GM21576 (cell line): ENCODE data around the gene TAS2R30.
"Not testable (repeated sequence)": the region's sequence is repeated elsewhere in the genome, so short reads cannot be mapped to it uniquely, and the experiment has no call there.

Source experiments
- ATAC-seq: cut with Tn5 transposase; IDR thresholded peaks from one replicate; pipeline ENCODE4 v1.9.1; 2021; ENCODE audit warnings: mild to moderate bottlenecking, moderate library complexity; ENCODE audit not compliant: unreplicated experiment

Gene TAS2R30

GRCh38 chr12:11130999-11131398 lies 3.4 kb downstream of the TAS2R30 start:
- no peak for ATAC-seq

DNA sequence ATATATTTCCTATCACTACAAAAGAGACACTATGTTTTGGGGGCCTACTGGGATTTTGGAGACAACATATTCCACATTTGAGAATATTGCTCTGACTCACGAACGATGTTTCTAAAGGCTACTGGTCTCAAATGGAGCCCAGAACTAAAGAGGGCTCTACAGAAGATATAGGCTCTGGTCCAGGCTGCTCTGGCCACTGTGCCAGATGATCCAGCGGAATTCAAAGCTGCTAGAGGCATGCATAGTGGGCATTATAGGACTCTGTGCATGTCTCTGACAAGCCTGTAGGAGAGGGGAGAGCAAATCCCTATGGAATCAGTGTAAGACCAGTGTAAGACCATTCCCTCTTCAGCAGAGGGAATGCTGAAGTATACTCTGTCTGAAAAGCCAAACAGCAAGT lies 4.1 kb downstream of the TAS2R30 start:
- ATAC-seq, result no peak

DNA sequence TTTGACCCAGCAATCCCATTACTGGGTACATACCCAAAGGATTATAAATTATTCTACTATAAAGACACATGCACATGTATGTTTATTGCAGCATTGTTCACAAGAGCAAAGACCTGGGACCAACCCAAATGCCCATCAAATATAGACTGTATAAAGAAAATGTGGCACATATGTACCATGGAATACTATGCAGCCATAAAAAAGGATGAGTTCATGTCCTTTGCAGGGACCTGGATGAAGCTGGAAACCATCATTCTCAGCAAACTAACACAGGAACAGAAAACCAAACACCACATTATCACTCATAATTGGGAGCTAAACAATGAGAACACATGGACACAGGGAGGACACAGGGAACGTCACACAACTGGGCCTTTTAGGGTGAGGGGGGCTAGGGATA lies 20.3 kb downstream of the TAS2R30 start:
- not testable (repeated sequence) for ATAC-seq

- ATAC-seq, result not testable (repeated sequence)
Observed at GRCh38 chr12:11111213-11111612, 23.2 kb downstream of the TAS2R30 start.

- no peak for ATAC-seq
Observed at GRCh38 chr12:11108862-11109261, 25.6 kb downstream of the TAS2R30 start.

DNA sequence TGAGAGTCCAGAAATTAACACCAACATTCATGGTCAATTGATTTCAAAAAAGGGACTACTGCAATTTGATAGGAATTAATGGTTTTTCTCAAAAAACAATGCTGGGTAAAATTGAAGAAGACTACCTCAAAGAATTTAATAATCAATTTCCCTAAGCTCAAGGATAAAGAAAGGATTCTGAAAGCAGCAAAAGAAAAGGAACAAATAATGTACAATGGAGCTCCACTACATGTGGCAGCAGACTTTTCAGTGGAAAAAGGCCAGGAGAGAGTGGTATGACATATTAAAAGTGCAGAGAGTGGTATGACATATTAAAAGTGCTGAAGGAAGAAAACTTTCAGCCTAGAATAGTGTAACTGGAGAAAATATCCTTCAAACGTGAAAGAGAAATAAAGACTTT lies 26.7 kb downstream of the TAS2R30 start:
- ATAC-seq, result no peak

GRCh38 chr12:11106288-11106687 lies 28.2 kb downstream of the TAS2R30 start:
- ATAC-seq, result no peak

DNA sequence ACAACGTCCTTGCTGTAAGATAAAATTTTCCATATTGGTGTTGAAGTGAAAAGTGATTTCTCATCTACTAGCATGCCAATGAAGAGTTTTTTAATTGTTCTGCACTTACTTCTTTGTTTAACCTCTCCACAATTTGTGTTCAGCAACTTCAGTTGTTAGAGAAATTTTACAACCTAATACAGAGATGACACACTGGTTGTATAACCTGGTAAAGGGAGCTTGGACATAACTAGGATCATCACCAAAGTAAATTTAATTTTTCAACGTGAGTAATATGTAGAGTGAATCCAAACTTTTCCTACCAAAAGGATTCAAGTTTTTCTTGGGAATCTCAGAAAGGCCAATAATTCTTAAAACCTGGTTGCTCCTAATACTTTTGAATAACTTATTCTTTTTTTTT lies 28.9 kb downstream of the TAS2R30 start:
- no peak for ATAC-seq

GRCh38 chr12:11094910-11095309 lies 39.5 kb downstream of the TAS2R30 start:
- ATAC-seq, result not testable (repeated sequence)

DNA sequence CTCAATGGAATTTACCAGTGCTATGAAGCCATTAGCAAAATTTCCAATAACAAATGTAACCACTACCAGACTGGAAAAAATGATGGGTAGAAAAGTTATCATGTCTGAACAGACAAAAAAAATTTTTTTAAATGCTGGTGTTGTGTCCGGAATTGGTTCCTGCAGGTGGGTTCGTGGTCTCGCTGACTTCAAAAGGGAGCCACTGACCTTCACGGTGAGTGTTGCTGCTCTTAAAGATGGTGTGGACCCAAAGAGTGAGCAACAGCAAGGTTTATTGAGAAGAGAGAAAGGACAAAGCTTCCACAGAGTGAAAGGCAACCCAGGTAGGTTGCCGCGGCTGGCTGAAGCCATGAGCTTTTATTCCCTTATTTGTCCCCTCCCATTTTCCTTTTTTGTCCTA lies 42.3 kb downstream of the TAS2R30 start, which contains the start of gene TAS2R43:
Gene TAS2R43, minus strand, starts transcription at position 186 of the 400 bp plus-strand sequence. Its CDS starts 84 bp downstream, at position 102.
- ATAC-seq, result no peak

GRCh38 chr12:11089246-11089645 lies 45.2 kb downstream of the TAS2R30 start:
- ATAC-seq, result no peak

- ATAC-seq, result no peak
Observed at GRCh38 chr12:11085419-11085818, 49.0 kb downstream of the TAS2R30 start.
